Heart right ventricle (tissue), 16 donors: ENCODE data around the gene CD5L. TPM values are rescaled to one million over a fixed set of nuclear protein-coding genes. Genes with fewer than 3 reads are reported as not detected.
A peak's percentile ranks its signal among the peaks of the same experiment; 100 is the strongest.

Experiments
- ATAC-seq, 8 donors: fragments of 200-7000 bp; cut with Tn5 transposase; one replicate each; pipeline ENCODE4 v1.9.1; 2020; ENCODE audit warnings: mild to moderate bottlenecking in 8 of 8, moderate library complexity in 8 of 8, moderate number of reproducible peaks in 1 of 8
- DNase-seq, 2 donors: peaks; one replicate each; pipeline ENCODE4 v3.0.0-alpha.2; 2020
- H3K27ac ChIP-seq, 10 donors: fragments of 200-600 bp; sonication (generic) in 2 of 10; one replicate each; pipeline versions ENCODE4 v1.5.0 to v1.8.0; 2020 to 2022; ENCODE audit warnings: mild to moderate bottlenecking in 3 of 10
- H3K27me3 ChIP-seq, 7 donors: fragments of 200-600 bp; one replicate each; pipeline ENCODE4 v1.8.0; 2021 to 2022; ENCODE audit warnings: mild to moderate bottlenecking in 2 of 7
- H3K36me3 ChIP-seq, 9 donors: fragments of 200-600 bp; sonication (generic) in 1 of 9; one replicate each; pipeline versions ENCODE4 v1.5.0 to v1.8.0; 2020 to 2022; ENCODE audit warnings: mild to moderate bottlenecking in 2 of 9
- H3K4me1 ChIP-seq, 9 donors: fragments of 200-600 bp; sonication (generic) in 1 of 9; one replicate each; pipeline versions ENCODE4 v1.5.0 to v1.8.0; 2020 to 2022; ENCODE audit warnings: mild to moderate bottlenecking in 4 of 9
- H3K4me3 ChIP-seq, 10 donors: fragments of 200-600 bp; sonication (generic) in 2 of 10; one replicate each; pipeline versions ENCODE4 v1.5.0 to v1.8.0; 2020 to 2022; ENCODE audit warnings: mild to moderate bottlenecking in 7 of 10, moderate library complexity in 2 of 10
- H3K9me3 ChIP-seq, 11 donors: fragments of 200-600 bp in 10 of 11; sonication (generic) in 2 of 11; one replicate each; pipeline versions ENCODE4 v1.5.0 to v1.8.0; 2013 to 2022; ENCODE audit warnings: mild to moderate bottlenecking in 2 of 11, control low read depth in 1 of 11, moderate library complexity in 1 of 11
- CTCF ChIP-seq, 9 donors: fragments of 200-600 bp; sonication (generic) in 2 of 9; IDR thresholded peaks; one replicate each; pipeline versions ENCODE4 v1.5.0 to v1.8.0; 2021 to 2022; ENCODE audit warnings: antibody characterized with exemption in 9 of 9, mild to moderate bottlenecking in 5 of 9, moderate library complexity in 1 of 9
- WGBS, 2 donors: extraction: QIAGEN DNeasy Blood & Tissue Kit; methylation state at CpG; one replicate each; pipeline ENCODE4 v1.1.7; 2013; ENCODE audit warnings: inconsistent platforms in 1 of 2; 5-methylcytosine and 5-hydroxymethylcytosine counted together
- intact Hi-C, 10 donors: fragments of 100-400 bp; cut with DNase I; formaldehyde crosslinking; loops; one replicate each; pipeline versions ENCODE4 v1.11.1 to v1.14.2; 2022
- polyA plus RNA-seq, 2 donors: library from polyadenylated mRNA; stranded (reverse); fragments of 200-250 nt; gene quantifications; one replicate each; pipeline ENCODE4 v1.2.3, GENCODE V29; 2013
- total RNA-seq, 10 donors: library from RNA; stranded (reverse); fragmentation: NEBNext Ultra II Directional in 3 of 10; extraction: Animal tissue kit (Norgen Biotek cat#: 25700) in 3 of 10; gene quantifications; one replicate each; pipeline versions ENCODE4 v1.2.1 to v1.2.4, GENCODE V29; 2021 to 2023
- donor health status: Arrhythmogenic right ventricular cardiomyopathy.
- donor health status: ischemic (EF 13 %, LVEDD 7.1; RV severe dilation, severe dysfunction).
- donor health status: healthy with polysubstance abuse.
- donor health status: DM: no; HTN: yes; CAD: no.
- donor health status: DM: no; HTN: no; CAD: no.
- donor health status: ischemic (EF 25% LVEDD 6.9; RV normal size, moderate dysfunction).
- donor health status: ischemic (EF 25% LVEDD 5.7; RV mildly dilated, moderate dysfunction).
- donor health status: healthy.
- donor health status: DM: yes; HTN: yes; CAD: no.
- donor health status: Ischemic cardiomyopathy.
- donor health status: ischemic (EF 35%, LVEDD 5.7; RV mildly dilated, moderate dysfunction).
- donor health status: nonischemic (EF 11% LVEDD 7.7; RV severe dilation, severe dysfunction).
- donor health status: DM: yes; HTN: yes; CAD: no.
- donor health status: PGD.
- donor health status: ischemic (EF 29% LVEDD 5.4; RV normal size, mild dysfunction).
- donor health status: nonischemic (EF 23%, LVEDD 6.1; RV moderate dilation, normal function).

The CD5L gene
- total and polyA plus RNA-seq, 12 donors: 0.01 to 4.8 (median 1.6) TPM; not detected in 3

GRCh38 chr1:157803851-157804250 is 37.8 kb downstream of the CD5L start:
- H3K4me3 ChIP-seq: no peak overlapping the region
- no peak for TF ChIP-seq CTCF (IDR thresholded peaks at IDR 0.05)
- 74 to 81% methylated on average over 7 of the region's 7 CpGs for WGBS, 2 donors
- H3K27ac ChIP-seq: no peak overlapping the region
- intact Hi-C loops: no loop called here
- ATAC-seq (peak in 3 of 8 donors; percentile 38 to 57 (median 38)), DNase-seq (no peak)
- H3K27me3 ChIP-seq: no peaks in the 10 kb centered on the region
- no peaks in the 10 kb centered on the region for H3K4me1 ChIP-seq
- H3K36me3 ChIP-seq: no peaks in the 10 kb centered on the region
- no peaks in the 10 kb centered on the region for H3K9me3 ChIP-seq

- DNase-seq: no peak
- no peaks in the 10 kb centered on the region for H3K36me3 ChIP-seq
- H3K4me3 ChIP-seq: no peak overlapping the region
- intact Hi-C loops: no loop called here
- ATAC-seq: no peak
- no peak for TF ChIP-seq CTCF (IDR thresholded peaks at IDR 0.05)
- 62 to 69% methylated on average over 1 of the region's 1 CpG for WGBS, 2 donors
- H3K27me3 ChIP-seq: no peaks in the 10 kb centered on the region
- no peaks in the 10 kb centered on the region for H3K4me1 ChIP-seq
- peaks cover 0 to 2% (median 0%) of the 10 kb centered on the region in 11 donors for H3K9me3 ChIP-seq
- no peak overlapping the region for H3K27ac ChIP-seq
These were observed 41.6 kb downstream of the CD5L start for GRCh38 chr1:157799996-157800395.

- Histone ChIP-seq H3K9me3 (peaks cover 0 to 18% (median 5%) of the 10 kb centered on the region in 11 donors), H3K4me1 (no peaks in the 10 kb centered on the region), H3K4me3 (no peak overlapping the region), H3K36me3 (no peaks in the 10 kb centered on the region), H3K27ac (no peak overlapping the region), H3K27me3 (no peaks in the 10 kb centered on the region)
- intact Hi-C loops: no loop called here
- ATAC-seq (no peak), DNase-seq (no peak)
- WGBS, 2 donors: 84 to 89% methylated on average over 5 of the region's 5 CpGs
- no peak for TF ChIP-seq CTCF (IDR thresholded peaks at IDR 0.05)
These were observed 43.4 kb downstream of the CD5L start for GRCh38 chr1:157798211-157798610.

- Histone ChIP-seq H3K27me3 (no peaks in the 10 kb centered on the region), H3K4me1 (no peaks in the 10 kb centered on the region), H3K27ac (no peak overlapping the region), H3K9me3 (peaks cover 0 to 6% (median 0%) of the 10 kb centered on the region in 11 donors), H3K4me3 (no peak overlapping the region), H3K36me3 (no peaks in the 10 kb centered on the region)
- ATAC-seq (no peak), DNase-seq (no peak)
- intact Hi-C loops: no loop called here
- no peak for TF ChIP-seq CTCF (IDR thresholded peaks at IDR 0.05)
- WGBS, 2 donors: 13 to 24% methylated on average over 1 of the region's 1 CpG
These were observed 56.4 kb downstream of the CD5L start for GRCh38 chr1:157785248-157785647.
